ES-I3 (cell line): ENCODE data around the gene C2orf92.

ENCODE experiments used
- H3K36me3 ChIP-seq: 2 replicates; pipeline ENCODE4 v1.6.1; 2013; ENCODE audit warnings: mild to moderate bottlenecking, low read length, control low read depth, moderate library complexity; ENCODE audit not compliant: insufficient read depth
- H3K4me1 ChIP-seq: 2 replicates; pipeline ENCODE4 v1.6.1; 2013; ENCODE audit warnings: mild to moderate bottlenecking, control low read depth, low read length; ENCODE audit not compliant: insufficient read depth
- H3K9ac ChIP-seq: 2 replicates; pipeline ENCODE4 v1.6.1; 2013; ENCODE audit warnings: low read depth, mild to moderate bottlenecking, low read length, moderate library complexity
- H3K9me3 ChIP-seq: 2 replicates; pipeline ENCODE4 v1.6.1; 2013; ENCODE audit warnings: mild to moderate bottlenecking, low read length, moderate library complexity; ENCODE audit not compliant: control insufficient read depth, insufficient read depth

The C2orf92 gene

GRCh38 chr2:97741251-97741650 is 71.7 kb downstream of the C2orf92 start:
- Histone ChIP-seq H3K9ac (no peak overlapping the region), H3K4me1 (no peaks in the 10 kb centered on the region), H3K9me3 (no peaks in the 10 kb centered on the region), H3K36me3 (no peaks in the 10 kb centered on the region)

GRCh38 chr2:97741686-97742085 is 72.2 kb downstream of the C2orf92 start:
- H3K9ac ChIP-seq = no peak overlapping the region
- no peaks in the 10 kb centered on the region for H3K4me1 ChIP-seq
- H3K9me3 ChIP-seq = no peaks in the 10 kb centered on the region
- H3K36me3 ChIP-seq = no peaks in the 10 kb centered on the region

- H3K36me3 ChIP-seq = no peaks in the 10 kb centered on the region
- no peaks in the 10 kb centered on the region for H3K4me1 ChIP-seq
- no peak overlapping the region for H3K9ac ChIP-seq
- H3K9me3 ChIP-seq = no peaks in the 10 kb centered on the region
Measured at GRCh38 chr2:97742381-97742847, 72.9 kb downstream of the C2orf92 start.

- no peaks in the 10 kb centered on the region for H3K36me3 ChIP-seq
- H3K4me1 ChIP-seq = no peaks in the 10 kb centered on the region
- no peaks in the 10 kb centered on the region for H3K9me3 ChIP-seq
- H3K9ac ChIP-seq = no peak overlapping the region
Measured at GRCh38 chr2:97743913-97744312, 74.4 kb downstream of the C2orf92 start.

- H3K9ac ChIP-seq = no peak overlapping the region
- no peaks in the 10 kb centered on the region for H3K36me3 ChIP-seq
- H3K4me1 ChIP-seq = 0 out of 2 replicates have a peak, but pooled peaks cover 5% of the 10 kb centered on the region
- H3K9me3 ChIP-seq = no peaks in the 10 kb centered on the region
Measured at GRCh38 chr2:97745474-97746174, 76.1 kb downstream of the C2orf92 start.

GRCh38 chr2:97747285-97747684 is 77.8 kb downstream of the C2orf92 start:
- peaks cover 10% of the 10 kb centered on the region; the same call in 1 of the 2 replicates for H3K4me1 ChIP-seq
- H3K36me3 ChIP-seq = no peaks in the 10 kb centered on the region
- no peak overlapping the region for H3K9ac ChIP-seq
- no peaks in the 10 kb centered on the region for H3K9me3 ChIP-seq

- H3K9ac ChIP-seq = no peak overlapping the region
- peaks cover 14% of the 10 kb centered on the region; the same call in 1 of the 2 replicates for H3K4me1 ChIP-seq
- H3K9me3 ChIP-seq = no peaks in the 10 kb centered on the region
- no peaks in the 10 kb centered on the region for H3K36me3 ChIP-seq
Measured at GRCh38 chr2:97747716-97748115, 78.2 kb downstream of the C2orf92 start.

GRCh38 chr2:97749581-97749980 is 80.1 kb downstream of the C2orf92 start:
- H3K4me1 ChIP-seq = peaks cover 16% of the 10 kb centered on the region; the same call in 1 of the 2 replicates
- peak overlapping the region; percentile 7; the same call in 1 of the 2 replicates for H3K9ac ChIP-seq
- no peaks in the 10 kb centered on the region for H3K36me3 ChIP-seq
- H3K9me3 ChIP-seq = no peaks in the 10 kb centered on the region

GRCh38 chr2:97750017-97750416 is 80.5 kb downstream of the C2orf92 start:
- no peak overlapping the region for H3K9ac ChIP-seq
- H3K9me3 ChIP-seq = no peaks in the 10 kb centered on the region
- peaks cover 16% of the 10 kb centered on the region; the same call in 1 of the 2 replicates for H3K4me1 ChIP-seq
- no peaks in the 10 kb centered on the region for H3K36me3 ChIP-seq

- Histone ChIP-seq H3K9ac (no peak overlapping the region), H3K4me1 (peaks cover 16% of the 10 kb centered on the region; the same call in 1 of the 2 replicates)
Measured at GRCh38 chr2:97751752-97752151, 82.2 kb downstream of the C2orf92 start.

More at GRCh38 chr2:97751752-97752151, 82.2 kb downstream of the C2orf92 start:
- no peaks in the 10 kb centered on the region for H3K9me3 ChIP-seq
- 0 out of 2 replicates have a peak, but pooled peaks cover 3% of the 10 kb centered on the region for H3K36me3 ChIP-seq
